PC-9 (cell line): ENCODE measurements around the gene ID4. TPM values are rescaled to one million over a fixed set of nuclear protein-coding genes. Genes with fewer than 3 reads are reported as not detected.

ENCODE experiments used
- BruUV-seq: library from RNA; stranded (reverse); fragments of 400-500 nt; replicated peaks from 2 replicates; lab custom pipeline; 2021; lab: Mats Ljungman, UMichigan
- CTCF ChIA-PET: fragments of 300-600 bp; sonication (Branson Sonifier 250); formaldehyde crosslinking; loops from one replicate; lab custom pipeline; 2022; ENCODE audit warnings: antibody characterized with exemption; lab: Charles Lee
- POLR2A ChIA-PET: fragments of 300-600 bp; sonication (Branson Sonifier 250); formaldehyde crosslinking; loops from one replicate; lab custom pipeline; 2022; ENCODE audit warnings: antibody characterized with exemption; ENCODE audit not compliant: unreplicated experiment; lab: Charles Lee
- DNase-seq, 2 experiments: peaks; one replicate each; pipeline versions ENCODE4 v3.0.0 to v3.0.0-alpha.2; 2015 to 2022; ENCODE audit warnings: mixed read lengths in 1 of 2
- H2AFZ ChIP-seq: fragments of 200-600 bp; sonication (generic); 2 replicates; pipeline ENCODE4 v1.8.1; 2017; ENCODE audit warnings: antibody characterized with exemption
- H3F3A ChIP-seq: fragments of 200-600 bp; sonication (generic); 2 replicates; pipeline ENCODE4 v1.8.1; 2017; ENCODE audit warnings: antibody characterized with exemption, mild to moderate bottlenecking, low read depth; ENCODE audit not compliant: insufficient read depth
- H3K27ac ChIP-seq: fragments of 200-600 bp; sonication (generic); 2 replicates; pipeline ENCODE4 v1.6.1; 2016; ENCODE audit warnings: mixed run types
- H3K27me3 ChIP-seq: fragments of 200-600 bp; sonication (generic); 2 replicates; pipeline ENCODE4 v1.6.1; 2016; ENCODE audit warnings: low read depth, mixed run types; ENCODE audit not compliant: insufficient read depth
- H3K36me3 ChIP-seq: fragments of 200-600 bp; sonication (generic); 2 replicates; pipeline ENCODE4 v1.6.1; 2016; ENCODE audit warnings: low read depth, mixed run types
- H3K4me1 ChIP-seq: fragments of 200-600 bp; sonication (generic); replicated peaks from 2 replicates; pipeline ENCODE4 v1.6.1; 2016; ENCODE audit warnings: mixed run types; ENCODE audit not compliant: insufficient read depth
- H3K4me2 ChIP-seq: fragments of 200-600 bp; sonication (generic); 2 replicates; pipeline ENCODE4 v1.6.1; 2017; ENCODE audit warnings: mixed run types
- H3K4me3 ChIP-seq: fragments of 200-600 bp; sonication (generic); 2 replicates; pipeline ENCODE4 v1.6.1; 2016; ENCODE audit warnings: mixed run types
- H3K79me2 ChIP-seq: fragments of 200-600 bp; sonication (generic); 2 replicates; pipeline ENCODE4 v1.6.1; 2017; ENCODE audit warnings: low read depth, mixed run types
- H3K9me2 ChIP-seq: fragments of 200-600 bp; sonication (generic); 2 replicates; pipeline ENCODE4 v1.8.1; 2017; ENCODE audit warnings: mild to moderate bottlenecking; ENCODE audit not compliant: insufficient read depth
- H3K9me3 ChIP-seq: fragments of 200-600 bp; sonication (generic); 2 replicates; pipeline ENCODE4 v1.8.1; 2016; ENCODE audit warnings: low read depth; ENCODE audit not compliant: insufficient read depth
- H4K20me1 ChIP-seq: fragments of 200-600 bp; sonication (generic); 2 replicates; pipeline ENCODE4 v1.8.1; 2017; ENCODE audit not compliant: insufficient read depth
- CTCF ChIP-seq: fragments of 200-600 bp; sonication (generic); conservative IDR thresholded peaks from 2 replicates; pipeline ENCODE4 v1.6.1; 2017; ENCODE audit warnings: mixed run types, antibody characterized with exemption, mild to moderate bottlenecking, moderate library complexity
- EZH2 ChIP-seq: fragments of 200-600 bp; sonication (generic); IDR thresholded peaks from 2 replicates; pipeline ENCODE4 v1.8.0; 2017; ENCODE audit warnings: antibody characterized with exemption, low read depth
- intact Hi-C: fragments of 100-400 bp; cut with micrococcal nuclease; formaldehyde crosslinking; loops from one replicate; pipeline ENCODE4 v1.10.0; 2022; ENCODE audit not compliant: unreplicated experiment
- total RNA-seq: library from RNA; stranded (reverse); gene quantifications from 2 replicates; pipeline ENCODE4 v1.2.3, GENCODE V29; 2021

ID4 gene
- total RNA-seq, 1 experiment from 2014 or later, result 4.4 TPM

GRCh38 chr6:19834858-19835257, 2.3 kb upstream of the ID4 start:
- POLR2A ChIA-PET, result interaction anchor here (0.5 kb wide), 1 partner anchor 296 kb away, joined by 4 read pairs; no protein-coding TSS in a partner anchor
- no peak overlapping the region for H3K27ac ChIP-seq
- H3K4me1 ChIP-seq, result peaks cover 13% of the 10 kb centered on the region
- no peaks in the 10 kb centered on the region for H3K9me2 ChIP-seq
- peaks cover 5% of the 10 kb centered on the region; the same call in 1 of the 2 replicates for H3F3A ChIP-seq
- no peak overlapping the region for H3K4me2 ChIP-seq
- H2AFZ ChIP-seq, result no peak overlapping the region
- peak in 1 of 2 experiments; percentile 30 for DNase-seq
- TF ChIP-seq EZH2 (no peak), CTCF (no peak)
- peaks cover 17% of the 10 kb centered on the region for H3K27me3 ChIP-seq
- no peaks in the 10 kb centered on the region for H4K20me1 ChIP-seq
- H3K79me2 ChIP-seq, result no peaks in the 10 kb centered on the region
- intact Hi-C loops, result loop anchor here (10.0 kb wide), 1 partner anchor 570 kb away; no protein-coding TSS in a partner anchor
- no peaks in the 10 kb centered on the region for H3K36me3 ChIP-seq
- no peak overlapping the region for H3K4me3 ChIP-seq
- no TSS peak for BruUV-seq
- CTCF ChIA-PET, result no interaction called here
- no peaks in the 10 kb centered on the region for H3K9me3 ChIP-seq

- intact Hi-C loops, result loop anchor here (2.0 to 10.0 kb wide), 2 partner anchors 363 to 571 kb away; no protein-coding TSS in a partner anchor
- peaks cover 5% of the 10 kb centered on the region; the same call in 1 of the 2 replicates for H3F3A ChIP-seq
- H3K36me3 ChIP-seq, result no peaks in the 10 kb centered on the region
- no peak overlapping the region for H2AFZ ChIP-seq
- TF ChIP-seq CTCF, result no peak
- TF ChIP-seq EZH2, result no peak
- no peak overlapping the region for H3K27ac ChIP-seq
- no peak overlapping the region for H3K4me3 ChIP-seq
- no TSS peak for BruUV-seq
- peak overlapping the region; percentile 26 for H3K4me2 ChIP-seq
- ChIA-PET POLR2A (interaction anchor here (0.7 kb wide), 1 partner anchor 802 kb away, joined by 5 read pairs; no protein-coding TSS in a partner anchor), CTCF (no interaction called here)
- peak in 1 of 2 experiments; percentile 67 for DNase-seq
- peaks cover 17% of the 10 kb centered on the region for H3K27me3 ChIP-seq
- H4K20me1 ChIP-seq, result no peaks in the 10 kb centered on the region
- peaks cover 13% of the 10 kb centered on the region for H3K4me1 ChIP-seq
- H3K9me3 ChIP-seq, result no peaks in the 10 kb centered on the region
- no peaks in the 10 kb centered on the region for H3K9me2 ChIP-seq
- H3K79me2 ChIP-seq, result no peaks in the 10 kb centered on the region
Measured at GRCh38 chr6:19835605-19836004, 1.6 kb upstream of the ID4 start.

- Histone ChIP-seq H3K79me2 (no peaks in the 10 kb centered on the region), H3K4me2 (peak overlapping the region; percentile 89), H3K36me3 (no peaks in the 10 kb centered on the region), H3K27ac (no peak overlapping the region), H3K9me3 (no peaks in the 10 kb centered on the region), H4K20me1 (no peaks in the 10 kb centered on the region), H3F3A (peaks cover 5% of the 10 kb centered on the region; the same call in 1 of the 2 replicates), H3K4me3 (peak overlapping the region; percentile 66), H3K9me2 (no peaks in the 10 kb centered on the region), H3K27me3 (peaks cover 17% of the 10 kb centered on the region), H2AFZ (peak overlapping the region; percentile 89), H3K4me1 (peaks cover 13% of the 10 kb centered on the region)
- ChIA-PET POLR2A (interaction anchor here (0.7 to 1.0 kb wide), 3 partner anchors 81 to 1973 kb away, joined by 3 to 12 read pairs (median 4); no protein-coding TSS in a partner anchor), CTCF (no interaction called here)
- intact Hi-C loops, result loop anchor here (1.0 to 10.0 kb wide), 4 partner anchors 33 to 573 kb away; no protein-coding TSS in a partner anchor
- TF ChIP-seq EZH2 (no peak), CTCF (no peak)
- no TSS peak for BruUV-seq
- peak in 1 of 2 experiments; percentile 51 for DNase-seq
Measured at GRCh38 chr6:19837511-19838441, 606 bp downstream of the ID4 start.
